Type B pancreatic cell (in vitro differentiated cells): ENCODE results near the gene PTPRT. TPM values are rescaled to one million over a fixed set of nuclear protein-coding genes. Genes with fewer than 3 reads are reported as not detected.

ENCODE experiments used
- DNase-seq: peaks from one replicate; pipeline ENCODE4 v3.0.0; 2021; ENCODE audit warnings: mixed read lengths; ENCODE audit not compliant: unreplicated experiment; ENCODE audit errors: extremely low spot score
- H3K27ac Mint-ChIP-seq: 2 replicates; pipeline ENCODE4 v1.8.0; 2021; ENCODE audit warnings: mild to moderate bottlenecking, mixed read lengths
- H3K27me3 Mint-ChIP-seq: 2 replicates; pipeline ENCODE4 v1.8.0; 2021; ENCODE audit warnings: mixed read lengths
- H3K36me3 Mint-ChIP-seq: 2 replicates; pipeline ENCODE4 v1.8.0; 2021; ENCODE audit warnings: mixed read lengths
- H3K4me1 Mint-ChIP-seq: one replicate; pipeline ENCODE4 v1.8.0; 2021; ENCODE audit warnings: mixed read lengths; ENCODE audit not compliant: unreplicated experiment
- H3K4me3 Mint-ChIP-seq: 2 replicates; pipeline ENCODE4 v1.8.0; 2021; ENCODE audit warnings: mild to moderate bottlenecking, mixed read lengths
- H3K9me3 Mint-ChIP-seq: 2 replicates; pipeline ENCODE4 v1.8.0; 2021; ENCODE audit warnings: mixed read lengths
- total RNA-seq: library from RNA; stranded (reverse); gene quantifications from 2 replicates; pipeline ENCODE4 v1.2.1, GENCODE V29; 2021; ENCODE audit warnings: low replicate concordance
- TF ChIP-seq, protein P1 (sequence below): fragments of 200-600 bp; sonication (generic); conservative IDR thresholded peaks from 2 replicates; pipeline ENCODE4 v1.5.0; 2021; ENCODE audit warnings: antibody characterized with exemption, mild to moderate bottlenecking

PTPRT gene
- total RNA-seq, 1 donor from 2014 or later, result 7.0 TPM

DNA sequence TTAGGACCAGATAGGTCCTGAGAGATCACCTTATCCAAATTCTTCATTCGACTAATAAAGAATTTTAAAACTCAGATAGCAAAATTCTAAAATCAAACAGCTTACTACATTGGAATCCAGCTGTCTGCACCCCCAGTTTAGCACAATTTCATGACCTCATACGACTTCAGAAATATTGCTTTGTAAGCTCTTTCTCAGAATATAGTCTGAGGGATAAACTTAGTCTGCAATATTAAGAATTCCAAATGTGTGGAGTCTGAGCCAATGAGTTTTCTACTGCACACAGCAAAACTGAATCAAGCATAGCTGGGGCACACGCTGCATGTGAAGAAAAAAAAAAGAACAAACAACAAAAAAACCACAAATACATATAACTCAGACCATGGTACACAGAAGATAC is 1029.9 kb downstream of the PTPRT start:
- Mint-ChIP-seq H3K36me3 (no peaks in the 10 kb centered on the region), H3K27me3 (peaks cover 22% of the 10 kb centered on the region), H3K4me3 (no peak overlapping the region), H3K27ac (no peak overlapping the region), H3K4me1 (no peaks in the 10 kb centered on the region), H3K9me3 (no peaks in the 10 kb centered on the region)
- TF ChIP-seq, protein P1, sequence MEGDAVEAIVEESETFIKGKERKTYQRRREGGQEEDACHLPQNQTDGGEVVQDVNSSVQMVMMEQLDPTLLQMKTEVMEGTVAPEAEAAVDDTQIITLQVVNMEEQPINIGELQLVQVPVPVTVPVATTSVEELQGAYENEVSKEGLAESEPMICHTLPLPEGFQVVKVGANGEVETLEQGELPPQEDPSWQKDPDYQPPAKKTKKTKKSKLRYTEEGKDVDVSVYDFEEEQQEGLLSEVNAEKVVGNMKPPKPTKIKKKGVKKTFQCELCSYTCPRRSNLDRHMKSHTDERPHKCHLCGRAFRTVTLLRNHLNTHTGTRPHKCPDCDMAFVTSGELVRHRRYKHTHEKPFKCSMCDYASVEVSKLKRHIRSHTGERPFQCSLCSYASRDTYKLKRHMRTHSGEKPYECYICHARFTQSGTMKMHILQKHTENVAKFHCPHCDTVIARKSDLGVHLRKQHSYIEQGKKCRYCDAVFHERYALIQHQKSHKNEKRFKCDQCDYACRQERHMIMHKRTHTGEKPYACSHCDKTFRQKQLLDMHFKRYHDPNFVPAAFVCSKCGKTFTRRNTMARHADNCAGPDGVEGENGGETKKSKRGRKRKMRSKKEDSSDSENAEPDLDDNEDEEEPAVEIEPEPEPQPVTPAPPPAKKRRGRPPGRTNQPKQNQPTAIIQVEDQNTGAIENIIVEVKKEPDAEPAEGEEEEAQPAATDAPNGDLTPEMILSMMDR, result no peak
- DNase-seq, result no peak

DNA sequence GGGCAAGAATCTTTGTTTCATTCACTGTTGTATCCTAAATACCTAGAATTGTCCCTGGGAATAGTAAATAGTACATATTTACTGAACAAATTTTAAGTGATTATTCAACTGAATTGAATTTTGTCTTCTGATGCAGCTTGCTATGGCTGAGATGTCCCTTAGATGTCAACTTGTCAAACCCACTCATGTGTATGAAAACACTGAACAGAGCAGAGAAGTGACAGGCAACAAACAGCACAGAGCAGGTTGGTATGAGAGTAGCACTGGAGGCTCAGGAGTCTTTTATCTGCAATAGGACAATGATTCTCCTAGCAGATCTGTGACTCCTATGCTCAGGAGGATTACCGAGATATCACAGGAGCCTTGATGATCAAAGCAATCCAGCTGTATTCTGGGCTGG is 1031.4 kb downstream of the PTPRT start:
- no peaks in the 10 kb centered on the region for H3K9me3 Mint-ChIP-seq
- H3K27ac Mint-ChIP-seq, result no peak overlapping the region
- no peak overlapping the region for H3K4me3 Mint-ChIP-seq
- no peaks in the 10 kb centered on the region for H3K4me1 Mint-ChIP-seq
- peaks cover 20% of the 10 kb centered on the region for H3K27me3 Mint-ChIP-seq
- TF ChIP-seq, protein P1, result no peak
- H3K36me3 Mint-ChIP-seq, result no peaks in the 10 kb centered on the region
- DNase-seq, result no peak

DNA sequence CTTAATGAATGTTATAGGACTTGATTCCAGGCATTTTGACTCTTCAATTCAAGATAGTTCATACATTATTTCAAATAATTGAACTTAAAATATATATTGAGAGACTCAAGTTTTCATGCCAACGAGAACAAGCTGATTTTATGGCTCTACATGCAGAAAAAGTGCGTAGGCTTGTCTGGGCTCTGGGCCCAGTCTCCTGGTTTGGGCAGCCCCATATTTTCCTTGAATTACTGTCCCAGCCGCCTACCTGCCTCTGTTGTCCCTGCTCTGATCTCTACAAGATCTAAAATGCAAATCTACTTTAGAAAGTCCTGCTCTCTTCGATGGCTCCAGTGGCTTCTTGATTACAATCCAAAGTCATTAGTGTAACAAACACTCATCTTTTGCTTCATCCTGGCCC is 1034.1 kb downstream of the PTPRT start:
- Mint-ChIP-seq H3K9me3 (no peaks in the 10 kb centered on the region), H3K27me3 (peaks cover 13% of the 10 kb centered on the region), H3K4me1 (no peaks in the 10 kb centered on the region), H3K27ac (no peak overlapping the region), H3K36me3 (no peaks in the 10 kb centered on the region), H3K4me3 (no peak overlapping the region)
- DNase-seq, result no peak
- TF ChIP-seq, protein P1, result no peak

DNA sequence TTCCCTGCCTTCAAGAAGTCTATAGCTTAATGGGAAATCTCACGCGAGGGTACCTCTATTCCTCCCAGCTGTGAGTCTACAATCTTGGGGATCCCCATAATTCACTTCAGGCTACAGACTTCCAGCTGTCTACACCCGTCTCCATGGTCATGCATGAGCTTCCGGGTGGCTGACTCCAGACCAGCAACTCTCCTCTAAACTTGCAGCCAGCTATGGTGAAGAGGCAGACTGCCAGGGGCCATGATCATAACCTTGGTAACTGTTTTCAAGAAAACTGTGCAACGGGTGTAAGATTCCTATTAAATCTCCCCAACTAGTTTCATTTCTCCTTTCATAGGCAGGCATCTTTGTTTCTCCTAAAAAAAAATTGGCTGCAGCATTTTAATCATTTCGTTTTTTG is 1037.1 kb downstream of the PTPRT start:
- TF ChIP-seq, protein P1, result no peak
- DNase-seq, result no peak
- Mint-ChIP-seq H3K36me3 (no peaks in the 10 kb centered on the region), H3K9me3 (no peaks in the 10 kb centered on the region), H3K27me3 (peaks cover 11% of the 10 kb centered on the region), H3K4me3 (no peak overlapping the region), H3K27ac (no peak overlapping the region), H3K4me1 (no peaks in the 10 kb centered on the region)

DNA sequence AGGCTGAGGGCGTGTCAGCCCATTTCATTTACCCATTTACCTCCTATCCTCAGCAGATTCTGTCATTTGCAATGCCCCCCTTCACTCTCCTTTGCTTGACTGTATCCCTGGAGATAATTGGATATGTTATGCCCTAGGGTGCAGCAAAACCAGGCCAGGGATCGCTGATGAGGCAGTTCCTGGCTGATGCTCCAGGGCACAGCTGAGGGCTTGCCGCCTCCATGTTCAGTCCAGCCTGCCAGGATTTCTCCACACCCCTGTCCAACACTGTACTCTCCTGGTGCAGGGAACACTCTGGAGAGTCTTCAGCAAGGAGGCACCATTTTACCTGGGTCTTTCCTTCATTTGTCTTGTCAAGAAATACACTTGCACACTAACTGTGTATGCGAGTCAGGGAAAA is 1039.5 kb downstream of the PTPRT start:
- TF ChIP-seq, protein P1, result no peak
- DNase-seq, result no peak
- Mint-ChIP-seq H3K9me3 (no peaks in the 10 kb centered on the region), H3K36me3 (no peaks in the 10 kb centered on the region), H3K27ac (no peak overlapping the region), H3K4me3 (no peak overlapping the region), H3K4me1 (no peaks in the 10 kb centered on the region), H3K27me3 (peaks cover 7% of the 10 kb centered on the region)

DNA sequence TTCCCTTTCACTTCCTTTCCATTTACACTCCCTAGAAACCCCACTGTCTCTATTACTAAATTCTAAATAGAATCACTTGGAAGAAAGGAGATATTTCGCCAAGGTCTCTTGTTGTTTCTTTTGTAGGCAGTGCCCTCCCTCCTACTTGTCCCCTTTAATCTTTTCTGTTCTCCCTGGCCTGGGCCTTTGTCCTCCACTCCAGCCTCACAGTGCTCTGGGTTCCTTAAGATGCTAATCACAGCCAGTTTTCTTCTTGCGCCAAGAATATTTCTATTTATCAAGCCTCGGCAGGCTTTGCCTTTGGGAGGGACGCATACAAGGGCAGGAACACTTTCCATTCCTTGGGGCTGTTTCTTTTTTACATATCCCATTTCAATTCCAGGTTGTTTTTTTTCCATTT is 1051.0 kb downstream of the PTPRT start:
- no peak for DNase-seq
- Mint-ChIP-seq H3K4me1 (peaks cover 4% of the 10 kb centered on the region), H3K4me3 (no peak overlapping the region), H3K27ac (no peak overlapping the region), H3K27me3 (peaks cover 18% of the 10 kb centered on the region), H3K9me3 (no peaks in the 10 kb centered on the region), H3K36me3 (no peaks in the 10 kb centered on the region)
- TF ChIP-seq, protein P1, result no peak
